HEK293 (cell line): ENCODE data around the gene ARNT2.

Experiments used
- CTCF ChIP-seq: fragments of 450-650 bp; formaldehyde crosslinking; IDR thresholded peaks from 2 replicates; pipeline ENCODE4 v1.5.1; 2016; ENCODE audit warnings: missing biosample characterization, missing genetic modification characterization
- KLF10 ChIP-seq: fragments of 450-650 bp; IDR thresholded peaks from 2 replicates; pipeline ENCODE4 v1.5.1; 2018; ENCODE audit warnings: missing biosample characterization, mild to moderate bottlenecking, missing genetic modification characterization
- MYNN ChIP-seq: fragments of 450-650 bp; formaldehyde crosslinking; IDR thresholded peaks from 2 replicates; pipeline ENCODE4 v1.5.1; 2016; ENCODE audit warnings: missing biosample characterization, missing genetic modification characterization, borderline replicate concordance
- SP2 ChIP-seq: fragments of 450-650 bp; formaldehyde crosslinking; IDR thresholded peaks from 2 replicates; pipeline ENCODE4 v1.5.1; 2016; ENCODE audit warnings: missing biosample characterization, missing genetic modification characterization
- ZBTB20 ChIP-seq: fragments of 450-650 bp; formaldehyde crosslinking; IDR thresholded peaks from 2 replicates; pipeline ENCODE4 v1.5.1; 2016; ENCODE audit warnings: missing biosample characterization, missing genetic modification characterization
- ZBTB8A ChIP-seq: fragments of 450-650 bp; formaldehyde crosslinking; IDR thresholded peaks from 2 replicates; pipeline ENCODE4 v1.5.1; 2016; ENCODE audit warnings: missing biosample characterization, missing genetic modification characterization
- ZNF660 ChIP-seq: fragments of 450-650 bp; IDR thresholded peaks from 2 replicates; pipeline ENCODE4 v1.5.1; 2018; ENCODE audit warnings: missing biosample characterization, mild to moderate bottlenecking, missing genetic modification characterization
- TF ChIP-seq, protein P1 (sequence below): fragments of 450-650 bp; formaldehyde crosslinking; IDR thresholded peaks from 2 replicates; pipeline ENCODE4 v1.5.1; 2016; ENCODE audit warnings: missing biosample characterization, missing genetic modification characterization, low read depth
- TF ChIP-seq, protein P2 (sequence below): fragments of 450-650 bp; formaldehyde crosslinking; IDR thresholded peaks from 2 replicates; pipeline ENCODE4 v1.5.1; 2017; ENCODE audit warnings: missing biosample characterization, missing genetic modification characterization
- TF ChIP-seq, protein P3 (sequence below): fragments of 450-650 bp; formaldehyde crosslinking; conservative IDR thresholded peaks from 2 replicates; pipeline ENCODE4 v1.5.1; 2016; ENCODE audit warnings: low read depth, missing biosample characterization, missing genetic modification characterization

DNA sequence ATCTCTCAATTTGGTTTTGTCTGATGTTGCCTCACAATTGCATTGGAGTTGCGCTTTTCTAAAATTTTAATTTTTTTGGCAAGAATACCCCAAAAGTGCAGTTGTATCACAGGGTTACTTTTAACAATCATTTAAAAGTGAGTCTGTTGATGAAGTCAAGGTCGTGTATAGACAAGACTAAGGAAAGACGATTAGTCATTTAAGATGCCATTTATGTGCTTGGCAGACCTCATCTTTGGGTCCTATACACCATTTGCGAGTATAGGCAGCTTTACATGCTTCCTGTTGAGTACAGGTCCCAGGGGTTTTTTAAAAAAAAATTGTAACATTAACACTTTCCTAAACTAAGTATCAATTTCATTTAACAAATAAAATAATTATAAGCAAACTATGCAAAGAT lies 12.5 kb downstream of the ARNT2 start:
- TF ChIP-seq, protein P1, sequence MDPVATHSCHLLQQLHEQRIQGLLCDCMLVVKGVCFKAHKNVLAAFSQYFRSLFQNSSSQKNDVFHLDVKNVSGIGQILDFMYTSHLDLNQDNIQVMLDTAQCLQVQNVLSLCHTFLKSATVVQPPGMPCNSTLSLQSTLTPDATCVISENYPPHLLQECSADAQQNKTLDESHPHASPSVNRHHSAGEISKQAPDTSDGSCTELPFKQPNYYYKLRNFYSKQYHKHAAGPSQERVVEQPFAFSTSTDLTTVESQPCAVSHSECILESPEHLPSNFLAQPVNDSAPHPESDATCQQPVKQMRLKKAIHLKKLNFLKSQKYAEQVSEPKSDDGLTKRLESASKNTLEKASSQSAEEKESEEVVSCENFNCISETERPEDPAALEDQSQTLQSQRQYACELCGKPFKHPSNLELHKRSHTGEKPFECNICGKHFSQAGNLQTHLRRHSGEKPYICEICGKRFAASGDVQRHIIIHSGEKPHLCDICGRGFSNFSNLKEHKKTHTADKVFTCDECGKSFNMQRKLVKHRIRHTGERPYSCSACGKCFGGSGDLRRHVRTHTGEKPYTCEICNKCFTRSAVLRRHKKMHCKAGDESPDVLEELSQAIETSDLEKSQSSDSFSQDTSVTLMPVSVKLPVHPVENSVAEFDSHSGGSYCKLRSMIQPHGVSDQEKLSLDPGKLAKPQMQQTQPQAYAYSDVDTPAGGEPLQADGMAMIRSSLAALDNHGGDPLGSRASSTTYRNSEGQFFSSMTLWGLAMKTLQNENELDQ = no peak
- no peak for TF ChIP-seq CTCF (tag by site-specific recombination)
- TF ChIP-seq KLF10 (tag by site-specific recombination) = no peak
- TF ChIP-seq ZBTB8A (tag by site-specific recombination) = no peak
- TF ChIP-seq, protein P2, sequence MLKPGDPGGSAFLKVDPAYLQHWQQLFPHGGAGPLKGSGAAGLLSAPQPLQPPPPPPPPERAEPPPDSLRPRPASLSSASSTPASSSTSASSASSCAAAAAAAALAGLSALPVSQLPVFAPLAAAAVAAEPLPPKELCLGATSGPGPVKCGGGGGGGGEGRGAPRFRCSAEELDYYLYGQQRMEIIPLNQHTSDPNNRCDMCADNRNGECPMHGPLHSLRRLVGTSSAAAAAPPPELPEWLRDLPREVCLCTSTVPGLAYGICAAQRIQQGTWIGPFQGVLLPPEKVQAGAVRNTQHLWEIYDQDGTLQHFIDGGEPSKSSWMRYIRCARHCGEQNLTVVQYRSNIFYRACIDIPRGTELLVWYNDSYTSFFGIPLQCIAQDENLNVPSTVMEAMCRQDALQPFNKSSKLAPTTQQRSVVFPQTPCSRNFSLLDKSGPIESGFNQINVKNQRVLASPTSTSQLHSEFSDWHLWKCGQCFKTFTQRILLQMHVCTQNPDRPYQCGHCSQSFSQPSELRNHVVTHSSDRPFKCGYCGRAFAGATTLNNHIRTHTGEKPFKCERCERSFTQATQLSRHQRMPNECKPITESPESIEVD (tag by site-specific recombination) = no peak
- TF ChIP-seq SP2 (tag by site-specific recombination) = no peak
- TF ChIP-seq ZBTB20 (tag by site-specific recombination) = no peak
- TF ChIP-seq, protein P3, sequence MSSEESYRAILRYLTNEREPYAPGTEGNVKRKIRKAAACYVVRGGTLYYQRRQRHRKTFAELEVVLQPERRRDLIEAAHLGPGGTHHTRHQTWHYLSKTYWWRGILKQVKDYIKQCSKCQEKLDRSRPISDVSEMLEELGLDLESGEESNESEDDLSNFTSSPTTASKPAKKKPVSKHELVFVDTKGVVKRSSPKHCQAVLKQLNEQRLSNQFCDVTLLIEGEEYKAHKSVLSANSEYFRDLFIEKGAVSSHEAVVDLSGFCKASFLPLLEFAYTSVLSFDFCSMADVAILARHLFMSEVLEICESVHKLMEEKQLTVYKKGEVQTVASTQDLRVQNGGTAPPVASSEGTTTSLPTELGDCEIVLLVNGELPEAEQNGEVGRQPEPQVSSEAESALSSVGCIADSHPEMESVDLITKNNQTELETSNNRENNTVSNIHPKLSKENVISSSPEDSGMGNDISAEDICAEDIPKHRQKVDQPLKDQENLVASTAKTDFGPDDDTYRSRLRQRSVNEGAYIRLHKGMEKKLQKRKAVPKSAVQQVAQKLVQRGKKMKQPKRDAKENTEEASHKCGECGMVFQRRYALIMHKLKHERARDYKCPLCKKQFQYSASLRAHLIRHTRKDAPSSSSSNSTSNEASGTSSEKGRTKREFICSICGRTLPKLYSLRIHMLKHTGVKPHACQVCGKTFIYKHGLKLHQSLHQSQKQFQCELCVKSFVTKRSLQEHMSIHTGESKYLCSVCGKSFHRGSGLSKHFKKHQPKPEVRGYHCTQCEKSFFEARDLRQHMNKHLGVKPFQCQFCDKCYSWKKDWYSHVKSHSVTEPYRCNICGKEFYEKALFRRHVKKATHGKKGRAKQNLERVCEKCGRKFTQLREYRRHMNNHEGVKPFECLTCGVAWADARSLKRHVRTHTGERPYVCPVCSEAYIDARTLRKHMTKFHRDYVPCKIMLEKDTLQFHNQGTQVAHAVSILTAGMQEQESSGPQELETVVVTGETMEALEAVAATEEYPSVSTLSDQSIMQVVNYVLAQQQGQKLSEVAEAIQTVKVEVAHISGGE (tag by site-specific recombination) = no peak
- no peak for TF ChIP-seq MYNN (tag by site-specific recombination)
- no peak for TF ChIP-seq ZNF660
